Measurements from ENCODE around the gene GABRB3.

GABRB3 gene

DNA sequence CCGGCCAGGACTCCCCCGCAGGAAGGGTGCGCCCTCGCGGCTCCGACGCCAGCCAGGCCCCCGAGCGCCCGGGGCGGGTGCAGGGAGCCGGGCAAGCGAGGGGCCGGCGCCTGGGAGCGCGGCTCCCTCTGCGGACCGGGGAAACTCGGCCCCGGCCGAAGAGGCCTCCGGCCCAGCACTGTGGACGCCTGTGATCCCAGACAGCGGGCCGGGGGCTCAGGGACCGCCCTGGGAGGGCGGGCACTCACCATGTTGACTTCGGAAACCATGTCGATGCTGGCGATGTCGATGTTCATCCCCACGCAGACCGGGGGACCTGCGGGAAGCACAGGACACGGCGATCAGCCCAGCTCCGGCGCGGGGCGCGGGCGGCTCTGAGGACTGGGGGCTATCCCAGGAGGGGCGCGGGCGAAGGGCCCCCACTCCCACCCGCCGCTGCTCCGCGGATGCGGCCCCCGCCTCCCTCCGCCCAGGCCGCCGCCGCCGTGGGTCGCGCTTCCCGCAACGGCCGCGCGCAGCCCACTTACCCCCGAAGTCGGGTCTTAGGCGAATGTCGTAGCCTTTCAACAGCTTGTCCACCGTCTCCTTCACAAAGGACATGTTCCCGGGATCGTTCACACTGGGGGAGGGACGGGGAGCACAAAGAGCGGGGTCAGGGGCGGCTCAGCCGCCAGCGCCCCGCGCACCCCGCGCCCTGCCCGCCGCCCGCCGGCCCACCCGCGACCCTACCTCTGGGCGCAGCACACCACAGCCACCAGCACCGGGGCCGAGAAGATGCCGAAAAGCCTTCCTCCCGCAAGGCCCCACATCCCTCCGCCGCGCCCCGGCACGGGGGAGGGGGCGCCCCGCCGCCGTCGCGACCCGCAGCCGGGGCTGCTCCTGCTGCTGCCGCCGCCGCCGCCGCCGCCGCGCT lies at the start of gene GABRB3:
Gene GABRB3 (minus strand): TSS at position 913 of the 913 bp plus-strand sequence.
- in situ Hi-C loops (cut with MboI; ENCODE audit: low sequenced_read_pairs), result no loop called here

DNA sequence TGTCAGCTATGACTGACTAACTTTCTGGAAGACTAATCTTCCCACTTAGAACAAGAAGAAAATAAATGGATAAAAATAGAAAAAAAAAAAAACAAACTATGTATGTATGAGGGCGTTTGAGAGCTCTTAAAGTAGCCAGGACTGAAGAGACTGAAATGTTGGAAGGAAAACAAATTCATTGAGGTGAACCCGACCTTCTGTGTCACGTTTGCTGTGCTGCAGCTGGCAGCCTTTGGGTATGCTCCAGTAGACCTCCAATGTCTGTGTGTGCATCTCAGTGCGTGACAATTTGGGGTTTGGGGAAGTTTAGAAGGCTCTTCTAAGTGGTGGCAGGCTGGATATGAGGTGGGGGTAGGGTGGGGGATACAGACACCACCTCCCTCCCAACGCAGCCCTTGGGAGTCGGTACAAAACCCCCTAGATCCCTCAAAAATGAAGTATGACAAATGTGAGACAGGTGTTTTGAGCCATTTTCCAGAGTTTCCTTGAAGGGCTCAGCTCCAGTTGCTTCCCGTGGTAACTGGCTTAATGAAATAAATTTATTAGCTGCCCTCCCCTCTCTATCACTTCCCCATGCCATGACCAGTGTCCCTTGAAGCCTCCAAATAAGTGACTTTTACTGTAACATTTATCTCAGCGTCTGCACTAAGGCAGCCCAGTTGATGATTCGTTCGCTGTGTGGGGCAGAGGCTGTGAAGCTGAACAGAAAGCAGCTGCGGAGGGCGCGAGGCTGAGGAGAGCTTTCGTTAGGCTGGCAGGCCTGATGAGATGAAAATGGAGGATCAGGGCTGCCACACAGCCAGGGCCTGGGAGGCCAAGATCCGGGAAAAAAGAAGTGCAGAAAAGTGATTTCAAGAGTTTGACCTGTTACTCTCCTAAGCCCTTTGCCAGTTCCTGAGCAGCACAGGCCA lies 34.9 kb upstream of the GABRB3 start:
- in situ Hi-C loops (cut with MboI; ENCODE audit: low sequenced_read_pairs), result no loop called here

GRCh38 chr15:26806574-26806973 lies 33.7 kb upstream of the GABRB3 start:
- in situ Hi-C loops (cut with MboI; ENCODE audit: low sequenced_read_pairs), result no loop called here

- in situ Hi-C loops (cut with MboI; ENCODE audit: low sequenced_read_pairs), result no loop called here
Observed at GRCh38 chr15:26806151-26806550, 33.3 kb upstream of the GABRB3 start.

DNA sequence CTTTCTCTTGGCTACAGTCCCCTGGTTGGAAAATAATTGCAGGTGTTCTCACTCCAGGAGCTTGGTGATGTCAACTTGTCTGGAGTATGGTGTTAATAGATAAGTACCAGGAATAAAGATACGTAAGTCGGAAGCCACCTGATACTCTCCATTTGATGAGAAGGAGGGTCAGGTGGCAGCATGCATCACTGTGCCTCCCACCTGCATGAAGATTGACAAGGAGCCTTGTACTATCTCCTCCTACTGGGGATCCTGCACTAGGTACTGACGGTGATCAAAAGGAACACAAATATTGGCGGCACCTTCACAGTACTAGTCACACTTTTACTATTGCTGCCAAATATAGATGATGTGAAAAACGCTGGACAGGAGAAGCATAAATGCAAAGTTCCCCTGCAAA lies 32.6 kb upstream of the GABRB3 start:
- in situ Hi-C loops (cut with MboI; ENCODE audit: low sequenced_read_pairs), result no loop called here

GRCh38 chr15:26804063-26804804 lies 31.4 kb upstream of the GABRB3 start:
- in situ Hi-C loops (cut with MboI; ENCODE audit: low sequenced_read_pairs), result no loop called here

DNA sequence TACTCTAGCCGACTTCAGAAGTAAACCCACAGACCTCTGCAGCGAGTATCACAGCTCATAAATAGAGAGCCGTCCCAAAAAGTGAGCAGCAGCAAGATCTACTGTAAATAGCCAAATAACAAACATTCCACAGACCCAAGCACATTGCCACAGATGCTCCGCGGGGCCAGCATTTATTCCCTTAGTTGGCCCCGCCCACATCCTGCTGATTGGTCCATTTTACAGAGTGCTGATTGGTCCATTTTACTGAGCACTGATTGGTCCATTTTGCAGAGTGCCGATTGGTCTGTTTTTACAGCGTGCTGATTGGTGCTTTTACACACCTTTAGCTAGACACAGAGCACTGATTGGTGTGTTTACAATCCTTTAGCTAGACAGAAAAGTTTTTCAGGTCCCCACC lies 17.3 kb upstream of the GABRB3 start:
- in situ Hi-C loops (cut with MboI; ENCODE audit: low sequenced_read_pairs), result no loop called here

DNA sequence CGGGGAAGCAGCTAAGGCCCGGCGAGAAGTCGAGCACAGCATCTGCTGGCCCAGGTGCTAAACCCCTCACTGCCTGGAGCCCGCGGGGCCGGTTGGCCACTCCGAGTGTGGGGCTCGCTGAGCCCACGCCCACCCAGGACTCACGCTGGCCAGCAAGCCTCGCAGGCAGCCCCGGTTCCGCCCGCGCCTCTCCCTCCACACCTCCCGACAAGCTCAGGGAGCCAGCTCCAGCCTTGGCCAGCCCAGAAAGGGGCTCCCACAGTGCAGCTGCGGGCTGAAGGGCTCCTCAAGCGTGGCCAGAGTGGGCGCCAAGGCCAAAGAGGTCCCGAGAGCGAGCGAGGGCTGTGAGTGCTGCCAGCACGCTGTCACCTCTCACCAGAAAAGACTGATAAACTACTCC lies 8.9 kb upstream of the GABRB3 start:
- in situ Hi-C loops (cut with MboI; ENCODE audit: low sequenced_read_pairs), result no loop called here

- in situ Hi-C loops (cut with MboI; ENCODE audit: low sequenced_read_pairs), result no loop called here
Observed at GRCh38 chr15:26773917-26774316, 1.1 kb upstream of the GABRB3 start.

- in situ Hi-C loops (cut with MboI; ENCODE audit: low sequenced_read_pairs), result no loop called here
Observed at GRCh38 chr15:26773067-26773877, 406 bp upstream of the GABRB3 start.

DNA sequence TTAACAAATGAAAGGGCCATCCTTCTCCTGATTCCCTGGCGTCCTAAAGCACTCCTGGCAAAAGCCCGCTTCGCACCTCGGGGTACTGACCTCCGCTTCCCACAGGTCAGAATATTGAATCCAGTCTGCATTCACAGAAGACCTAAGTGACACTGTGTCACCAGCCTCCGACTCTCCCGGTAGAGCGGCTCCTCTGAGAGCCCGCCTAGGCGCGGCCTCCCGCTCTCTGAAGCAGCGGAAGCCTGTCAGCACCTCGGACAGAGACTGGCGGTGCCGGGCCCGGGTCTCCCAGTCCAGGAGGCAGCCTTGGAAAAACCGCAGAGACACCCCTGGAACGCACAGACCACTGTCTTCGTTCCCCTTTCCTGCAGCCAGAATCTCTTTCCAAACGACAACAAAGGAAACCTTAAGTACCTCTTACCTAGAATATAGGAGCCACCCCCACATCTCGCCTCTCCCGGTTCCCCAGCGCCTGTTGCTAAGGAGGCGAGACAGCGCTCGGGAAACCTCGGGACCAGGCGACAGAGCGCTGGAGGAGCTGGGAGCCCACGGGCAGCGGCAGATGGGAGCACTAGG lies 1.2 kb downstream of the GABRB3 start:
- in situ Hi-C loops (cut with MboI; ENCODE audit: low sequenced_read_pairs), result no loop called here

DNA sequence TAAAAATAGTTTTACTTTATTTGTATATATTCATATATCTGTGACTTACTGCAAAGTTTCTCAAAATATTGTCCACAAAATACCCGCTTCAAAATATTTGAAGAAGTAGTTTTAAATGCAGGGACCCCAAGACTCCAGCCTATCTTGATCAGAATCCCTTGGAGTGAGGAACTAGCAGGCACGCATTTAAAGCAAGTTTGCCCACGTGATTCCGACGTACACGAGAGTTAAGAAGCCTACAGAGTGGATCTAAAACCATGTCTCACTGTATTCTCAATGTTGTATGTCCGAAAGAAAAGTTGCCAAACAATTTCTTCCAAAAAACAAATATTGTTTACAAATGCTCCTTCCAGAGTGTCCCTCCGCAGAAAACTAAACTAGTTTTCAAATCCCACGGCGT lies 1.7 kb downstream of the GABRB3 start:
- in situ Hi-C loops (cut with MboI; ENCODE audit: low sequenced_read_pairs), result no loop called here

- in situ Hi-C loops (cut with MboI; ENCODE audit: low sequenced_read_pairs), result no loop called here
Observed at GRCh38 chr15:26767169-26767670, 5.6 kb downstream of the GABRB3 start.

DNA sequence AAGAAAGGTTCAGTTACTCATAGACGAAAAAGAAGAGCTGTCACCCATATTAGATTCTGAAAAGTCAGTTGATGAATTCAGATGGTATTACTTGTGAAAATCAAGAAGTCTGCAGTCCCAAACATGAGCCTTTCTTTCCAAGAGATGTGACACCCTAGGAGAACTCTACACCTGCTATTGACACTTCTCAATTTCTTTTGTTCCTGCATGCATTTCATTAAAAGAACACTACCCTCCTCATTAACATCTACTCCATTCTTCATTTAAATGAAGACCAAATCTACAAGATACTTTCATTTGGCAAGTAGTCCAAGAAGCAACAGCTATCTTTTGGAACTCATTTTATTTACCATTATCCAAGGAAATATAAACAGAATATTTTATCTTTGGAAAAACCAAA lies 6.6 kb downstream of the GABRB3 start:
- in situ Hi-C loops (cut with MboI; ENCODE audit: low sequenced_read_pairs), result no loop called here

DNA sequence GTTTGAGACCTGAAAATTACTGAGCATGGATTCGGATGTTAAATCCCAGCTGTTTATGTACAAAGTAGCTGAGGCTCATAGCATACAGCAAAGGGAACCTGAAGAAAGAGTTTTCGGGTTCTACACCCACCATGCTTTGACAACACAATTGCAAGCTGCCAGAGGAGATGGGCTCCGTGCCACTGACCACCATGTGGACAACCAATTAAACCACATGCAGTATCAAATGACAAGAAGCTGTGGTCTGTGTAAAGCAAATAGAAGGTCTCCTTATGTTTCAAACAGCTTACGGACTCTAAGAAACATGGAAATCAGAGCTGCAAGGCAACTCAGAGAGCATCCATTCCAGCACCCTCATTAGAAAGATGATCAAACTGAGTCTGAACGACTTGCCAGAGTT lies 12.9 kb downstream of the GABRB3 start:
- in situ Hi-C loops (cut with MboI; ENCODE audit: low sequenced_read_pairs), result no loop called here

DNA sequence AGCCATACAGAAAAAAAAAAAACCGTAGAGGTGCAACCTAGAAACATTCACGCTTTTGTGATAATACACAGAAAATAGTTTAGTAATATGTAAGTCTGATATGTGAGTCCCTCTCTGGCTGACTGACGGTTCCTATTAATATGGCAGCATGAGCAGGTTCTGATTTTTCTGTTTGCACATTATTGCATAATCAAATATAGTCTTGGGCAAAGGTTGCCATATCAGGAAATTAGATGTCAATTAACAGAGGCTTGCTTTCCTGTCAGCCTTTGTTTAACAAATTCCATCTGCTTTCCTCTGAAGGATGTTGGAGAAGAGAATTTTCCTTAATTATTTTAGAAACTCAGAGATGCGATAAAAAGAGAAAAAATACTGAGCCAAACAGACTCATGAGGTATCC lies 14.8 kb downstream of the GABRB3 start:
- in situ Hi-C loops (cut with MboI; ENCODE audit: low sequenced_read_pairs), result no loop called here

GRCh38 chr15:26757141-26757540 lies 15.7 kb downstream of the GABRB3 start:
- in situ Hi-C loops (cut with MboI; ENCODE audit: low sequenced_read_pairs), result no loop called here

DNA sequence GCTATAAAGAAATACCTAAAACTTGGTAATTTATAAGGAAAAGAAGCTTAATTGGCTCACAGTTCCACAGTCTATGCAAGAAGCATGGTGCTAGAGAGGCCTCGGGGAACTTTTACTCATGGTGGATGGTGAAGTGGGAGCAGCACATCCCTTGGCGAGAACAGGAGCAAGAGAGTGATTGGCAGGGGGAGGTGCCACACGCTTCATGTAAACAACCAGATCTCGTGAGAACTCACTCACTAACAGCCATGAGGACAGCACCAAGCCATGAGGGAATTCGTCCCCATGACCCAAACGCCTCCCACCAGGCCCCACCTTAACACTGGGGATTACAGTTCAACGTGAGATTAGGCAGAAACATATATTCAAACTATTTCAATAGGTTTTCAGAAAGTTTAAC lies 28.0 kb downstream of the GABRB3 start:
- in situ Hi-C loops (cut with MboI; ENCODE audit: low sequenced_read_pairs), result no loop called here

DNA sequence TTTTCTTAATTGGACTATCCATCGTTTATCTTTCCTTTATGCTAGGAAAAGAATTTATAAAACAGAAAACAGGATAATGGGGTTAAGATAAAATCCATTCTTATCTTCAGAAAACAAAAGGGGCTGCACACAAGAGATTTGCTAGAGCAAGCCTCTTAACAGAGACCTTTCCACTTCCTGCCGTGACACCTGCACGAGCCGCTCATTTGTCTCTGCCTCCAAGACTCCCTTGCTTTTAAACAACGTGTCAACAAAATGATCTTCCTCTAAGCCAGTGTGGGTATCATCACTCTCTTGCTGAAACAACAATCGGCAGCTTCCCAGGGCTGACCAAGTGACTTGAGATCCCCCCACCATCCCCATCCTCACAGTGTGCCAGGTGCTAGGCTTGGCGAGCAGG lies 33.1 kb downstream of the GABRB3 start:
- in situ Hi-C loops (cut with MboI; ENCODE audit: low sequenced_read_pairs), result no loop called here

DNA sequence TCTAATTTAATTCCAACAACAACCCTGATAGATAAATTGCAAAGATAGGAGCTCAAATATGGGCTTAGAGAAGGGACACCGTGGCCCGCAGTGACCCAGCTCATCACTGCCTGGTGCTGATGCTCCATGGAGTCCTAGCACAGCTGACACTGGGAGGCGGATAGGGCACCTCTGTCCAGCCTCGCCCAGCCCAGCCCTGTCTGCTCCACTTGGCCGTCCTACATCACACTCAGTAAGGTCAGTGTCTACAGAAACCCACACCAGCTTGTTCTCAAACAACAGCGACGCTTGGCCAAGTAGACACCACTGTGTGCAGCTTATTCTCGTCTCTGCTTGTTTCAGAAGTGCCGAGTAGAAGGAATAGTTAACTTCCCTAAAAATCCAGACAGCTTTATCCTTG lies 33.9 kb downstream of the GABRB3 start:
- in situ Hi-C loops (cut with MboI; ENCODE audit: low sequenced_read_pairs), result no loop called here
